K562 (cell line): ENCODE results near the gene CDRT15. TPM values are rescaled to one million over a fixed set of nuclear protein-coding genes. Genes with fewer than 3 reads are reported as not detected.

Experiments
- C11orf30 ChIP-seq: fragments of 450-650 bp; IDR thresholded peaks from 2 replicates; pipeline ENCODE4 v1.6.1; 2016; ENCODE audit warnings: low read depth, mild to moderate bottlenecking
- CBX1 ChIP-seq: sonication (generic); IDR thresholded peaks from 2 replicates; pipeline ENCODE4 v1.6.1; 2016; ENCODE audit warnings: antibody characterized with exemption, low read depth, mild to moderate bottlenecking
- CREM ChIP-seq: IDR thresholded peaks from 2 replicates; pipeline ENCODE4 v1.6.1; 2014; ENCODE audit warnings: antibody characterized with exemption, low read depth
- CUX1 ChIP-seq: fragments of 200-800 bp; sonication (Bioruptor generic); IDR thresholded peaks from 2 replicates; pipeline ENCODE4 v1.6.1; 2016; ENCODE audit warnings: missing genetic modification characterization, missing compliant biosample characterization
- CXXC5 ChIP-seq: fragments of 250-450 bp; sonication (Bioruptor Pico); IDR thresholded peaks from 2 replicates; pipeline ENCODE4 v1.8.0; 2022; ENCODE audit warnings: inconsistent platforms, mild to moderate bottlenecking, moderate library complexity
- EGR1 ChIP-seq: fragments of 450-650 bp; conservative IDR thresholded peaks from 2 replicates; pipeline ENCODE4 v1.6.1; 2017; ENCODE audit warnings: mild to moderate bottlenecking
- GATAD2B ChIP-seq: fragments of 450-650 bp; IDR thresholded peaks from 2 replicates; pipeline ENCODE4 v1.6.1; 2017; ENCODE audit warnings: mild to moderate bottlenecking, borderline replicate concordance
- HNRNPL ChIP-seq: fragments of 200-400 bp; formaldehyde crosslinking; IDR thresholded peaks from 2 replicates; pipeline ENCODE4 v1.6.1; 2017; ENCODE audit warnings: low read depth, mild to moderate bottlenecking, low read length
- JUN ChIP-seq, 2 experiments: sonication (generic) in 1 of 2; formaldehyde crosslinking in 1 of 2; IDR thresholded peaks; 2 replicates each; pipeline versions ENCODE4 v1.6.1 to v1.8.0; 2012 to 2022; ENCODE audit warnings: borderline replicate concordance in 2 of 2, mild to moderate bottlenecking in 2 of 2, improper control_type of control experiment in 1 of 2, low read depth in 1 of 2, low read length in 1 of 2, missing genetic modification reagents in 1 of 2
- MAX ChIP-seq: sonication (generic); formaldehyde crosslinking; IDR thresholded peaks from 2 replicates; pipeline ENCODE4 v1.9.0; 2022; ENCODE audit warnings: mild to moderate bottlenecking, missing genetic modification reagents
- NR2C2 ChIP-seq, 2 experiments: fragments of 200-800 bp in 1 of 2; sonication (Bioruptor generic) in 1 of 2; sonication (generic) in 1 of 2; formaldehyde crosslinking in 1 of 2; IDR thresholded peaks; 2 replicates each; pipeline versions ENCODE4 v1.6.1 to v1.8.0; 2016 to 2022; ENCODE audit warnings: mild to moderate bottlenecking in 1 of 2, missing compliant biosample characterization in 1 of 2, missing genetic modification characterization in 1 of 2, missing genetic modification reagents in 1 of 2
- NRF1 ChIP-seq, 2 experiments: fragments of 450-650 bp; IDR thresholded peaks in 1 of 2; conservative IDR thresholded peaks in 1 of 2; 2 replicates each; pipeline ENCODE4 v1.6.1; 2014; ENCODE audit warnings: mild to moderate bottlenecking in 2 of 2
- RHOXF2B ChIP-seq: fragments of 250-450 bp; sonication (Bioruptor Pico); conservative IDR thresholded peaks from 2 replicates; pipeline ENCODE4 v1.5.1; 2021
- TSC22D4 ChIP-seq: fragments of 450-650 bp; IDR thresholded peaks from 2 replicates; pipeline ENCODE4 v1.6.1; 2016; ENCODE audit warnings: missing genetic modification characterization, missing biosample characterization, control low read depth
- TSHZ1 ChIP-seq: fragments of 250-450 bp; sonication (Bioruptor Pico); IDR thresholded peaks from 2 replicates; pipeline ENCODE4 v1.4.0; 2020; ENCODE audit warnings: mild to moderate bottlenecking, moderate library complexity
- ZFP30 ChIP-seq: fragments of 250-450 bp; sonication (Bioruptor Pico); IDR thresholded peaks from 2 replicates; pipeline ENCODE4 v1.8.0; 2022; ENCODE audit warnings: moderate library complexity, mild to moderate bottlenecking, inconsistent platforms, borderline replicate concordance
- ZNF133 ChIP-seq: fragments of 250-450 bp; sonication (Bioruptor Pico); IDR thresholded peaks from 2 replicates; pipeline ENCODE4 v1.4.0; 2020; ENCODE audit warnings: mild to moderate bottlenecking
- ZNF77 ChIP-seq: fragments of 250-450 bp; sonication (Bioruptor Pico); IDR thresholded peaks from 2 replicates; pipeline ENCODE4 v1.5.0; 2020
- polyA plus RNA-seq, 8 experiments: library from polyadenylated mRNA; depleted of rRNA in 4 of 8; stranded (reverse) in 5 of 8; unstranded in 3 of 8; fragments of >200 nt; fragmentation: Nextera tagmentation in 2 of 8; fragmentation: Illumina TruSeq in 1 of 8; extraction: Ambion mirVana in 2 of 8; extraction: Trizol in 1 of 8; gene quantifications; 2 replicates each; pipeline versions ENCODE4 v1.2.1 to v1.2.3, GENCODE V29; 2011 to 2014; ENCODE audit warnings: inconsistent platforms in 1 of 8, missing spikeins in 1 of 8
- total RNA-seq, 7 experiments: library from RNA; depleted of rRNA in 6 of 7; stranded (reverse); fragments of >200 nt in 6 of 7; fragmentation: Illumina TruSeq in 2 of 7; extraction: Trizol in 2 of 7; gene quantifications; 2 replicates each; pipeline versions ENCODE4 v1.2.1 to v1.2.3, GENCODE V29; 2011 to 2021; ENCODE audit warnings: low replicate concordance in 1 of 7

CDRT15 gene
- total and polyA plus RNA-seq, 9 of the 15 experiments (the other 6 are each of a cell fraction or from before 2014, with no cell fraction given) = not detected

- TF ChIP-seq TSHZ1 = no peak
- TF ChIP-seq JUN (IDR thresholded peaks at IDR 0.05; ENCODE audit: borderline replicate concordance, low read depth, low read length) = peak; percentile 76
- no peak for TF ChIP-seq JUN (CRISPR knock-in tag; IDR thresholded peaks at IDR 0.05; ENCODE audit: borderline replicate concordance)
- TF ChIP-seq C11orf30 = peak; percentile 84
- no peak for TF ChIP-seq ZNF133 (CRISPR knock-in tag)
- TF ChIP-seq CREM = peak; percentile 37; the same call in 1 of the 2 replicates
- no peak for TF ChIP-seq TSC22D4 (tag)
- no peak for TF ChIP-seq CBX1
- TF ChIP-seq HNRNPL = no peak
- TF ChIP-seq EGR1 = no peak
- TF ChIP-seq NR2C2 (CRISPR knock-in tag; IDR thresholded peaks at IDR 0.05) = no peak
- peak; percentile 54; the same call in 1 of the 2 replicates for TF ChIP-seq NR2C2 (tag; IDR thresholded peaks at IDR 0.05)
- TF ChIP-seq GATAD2B = no peak
- no peak for TF ChIP-seq ZNF77 (CRISPR knock-in tag)
- no peak for TF ChIP-seq RHOXF2B (CRISPR knock-in tag)
- TF ChIP-seq MAX (CRISPR knock-in tag) = no peak
- TF ChIP-seq CUX1 (CRISPR knock-in tag) = no peak
- no peak for TF ChIP-seq NRF1 (conservative IDR thresholded peaks at IDR 0.05 in 1 of 2, IDR thresholded peaks at IDR 0.05 in 1 of 2)
- no peak for TF ChIP-seq CXXC5 (CRISPR knock-in tag)
- TF ChIP-seq ZFP30 (CRISPR knock-in tag) = no peak
Observed at GRCh38 chr17:14209215-14209614, 27.4 kb downstream of the CDRT15 start (continued).
